Myometrial cell (primary cell): ENCODE data around the gene LRRC18. TPM values are rescaled to one million over a fixed set of nuclear protein-coding genes. Genes with fewer than 3 reads are reported as not detected.

Source experiments
- total RNA-seq: library from RNA; depleted of rRNA; stranded (reverse); fragments of >200 nt; gene quantifications from 2 replicates; pipeline ENCODE4 v1.2.3, GENCODE V29; 2015

The LRRC18 gene
- not detected in 2 replicates for total RNA-seq

GRCh38 chr10:48939790-48940325, at the start of gene LRRC18:
Gene LRRC18, minus strand, starts transcription at chr10:48939840. Its CDS starts 25,685 bp downstream, at chr10:48914155.

Other genes starting within 250 kb of the LRRC18 start
- under 0.01 and 0.18 TPM in 2 replicates for gene VSTM4, start 175.7 kb upstream of the LRRC18 start, total RNA-seq
- not detected in 2 replicates for gene FAM170B, start 194.2 kb upstream of the LRRC18 start, total RNA-seq
- gene TMEM273, start 248.6 kb upstream of the LRRC18 start, total RNA-seq: not detected in 2 replicates